Ishikawa (cell line): Measurements from ENCODE around the gene CACNA1A.

Experiments used
- CEBPB ChIP-seq: IDR thresholded peaks from 2 replicates; pipeline ENCODE4 v1.6.1; 2012
- CREB1 ChIP-seq: IDR thresholded peaks from 2 replicates; pipeline ENCODE4 v1.6.1; 2012; ENCODE audit warnings: low read depth
- EGR1 ChIP-seq: IDR thresholded peaks from 2 replicates; pipeline ENCODE4 v1.6.1; 2012
- EP300 ChIP-seq: IDR thresholded peaks from 2 replicates; pipeline ENCODE4 v1.6.1; 2012; ENCODE audit warnings: borderline replicate concordance
- FOXM1 ChIP-seq: IDR thresholded peaks from 2 replicates; pipeline ENCODE4 v1.6.1; 2012; ENCODE audit warnings: low read depth, borderline replicate concordance
- NFIC ChIP-seq: IDR thresholded peaks from 2 replicates; pipeline ENCODE4 v1.6.1; 2012
- RAD21 ChIP-seq: IDR thresholded peaks from 2 replicates; pipeline ENCODE4 v1.6.1; 2012; ENCODE audit warnings: low read depth
- TAF1 ChIP-seq: IDR thresholded peaks from 2 replicates; pipeline ENCODE4 v1.6.1; 2012; ENCODE audit warnings: low read depth, mild to moderate bottlenecking
- TCF12 ChIP-seq: IDR thresholded peaks from 2 replicates; pipeline ENCODE4 v1.6.1; 2012; ENCODE audit warnings: low read depth
- TEAD4 ChIP-seq: IDR thresholded peaks from 2 replicates; pipeline ENCODE4 v1.6.1; 2012
- YY1 ChIP-seq: IDR thresholded peaks from 2 replicates; pipeline ENCODE4 v1.6.1; 2012; ENCODE audit warnings: low read depth
- ZBTB7A ChIP-seq: IDR thresholded peaks from 2 replicates; pipeline ENCODE4 v1.6.1; 2012; ENCODE audit warnings: low read depth
- TF ChIP-seq, protein P1 (sequence below): IDR thresholded peaks from 2 replicates; pipeline ENCODE4 v1.6.1; 2012
- TF ChIP-seq, protein P2 (sequence below): IDR thresholded peaks from 2 replicates; pipeline ENCODE4 v1.6.1; 2012
- TF ChIP-seq, protein P3 (sequence below): IDR thresholded peaks from 2 replicates; pipeline ENCODE4 v1.6.1; 2012; ENCODE audit warnings: low read depth, mild to moderate bottlenecking

The CACNA1A gene

DNA sequence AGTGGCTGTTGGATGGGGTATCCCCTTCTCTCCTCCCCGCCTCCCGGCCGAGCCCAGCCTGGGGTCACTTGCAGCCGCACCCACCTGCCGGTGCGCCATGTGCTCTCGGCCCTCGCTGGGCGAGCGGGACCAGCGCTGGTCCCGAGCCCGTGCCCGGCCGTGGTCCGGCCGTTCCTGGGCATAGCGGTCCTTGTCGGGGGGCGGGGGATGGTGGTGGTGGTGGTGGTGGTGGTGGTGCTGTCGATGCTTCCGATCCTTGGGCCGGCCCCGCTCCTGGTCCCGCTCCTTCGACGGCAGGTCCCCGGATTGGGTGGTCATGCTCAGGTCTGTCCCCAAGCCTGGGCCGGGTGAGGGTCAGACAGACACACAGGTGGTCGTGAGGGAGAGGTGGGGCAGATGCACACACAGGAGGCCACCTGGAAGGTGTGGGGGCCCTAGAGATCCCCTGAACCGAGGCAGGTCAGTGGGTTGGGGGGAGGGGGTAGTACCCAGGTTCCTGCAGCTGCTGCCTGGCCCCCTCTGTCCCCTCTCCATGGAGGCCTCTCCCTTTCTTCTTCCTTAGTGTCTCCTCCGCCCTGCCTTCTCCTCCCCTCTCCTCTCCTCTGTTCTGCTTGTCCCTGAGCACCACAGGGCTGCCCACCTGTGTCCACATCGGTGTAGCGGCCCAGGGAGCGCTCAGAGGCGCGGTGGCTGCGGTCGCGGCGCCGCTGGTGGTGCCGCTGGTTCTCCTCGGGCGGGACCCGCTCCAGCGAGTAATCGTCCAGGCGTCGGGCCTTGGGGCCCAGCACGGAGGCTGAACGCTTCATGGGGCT, 297.4 kb downstream of the CACNA1A start:
- TF ChIP-seq FOXM1 (no peak), CEBPB (no peak), CREB1 (no peak), RAD21 (no peak), EP300 (no peak), TAF1 (no peak), NFIC (no peak)

DNA sequence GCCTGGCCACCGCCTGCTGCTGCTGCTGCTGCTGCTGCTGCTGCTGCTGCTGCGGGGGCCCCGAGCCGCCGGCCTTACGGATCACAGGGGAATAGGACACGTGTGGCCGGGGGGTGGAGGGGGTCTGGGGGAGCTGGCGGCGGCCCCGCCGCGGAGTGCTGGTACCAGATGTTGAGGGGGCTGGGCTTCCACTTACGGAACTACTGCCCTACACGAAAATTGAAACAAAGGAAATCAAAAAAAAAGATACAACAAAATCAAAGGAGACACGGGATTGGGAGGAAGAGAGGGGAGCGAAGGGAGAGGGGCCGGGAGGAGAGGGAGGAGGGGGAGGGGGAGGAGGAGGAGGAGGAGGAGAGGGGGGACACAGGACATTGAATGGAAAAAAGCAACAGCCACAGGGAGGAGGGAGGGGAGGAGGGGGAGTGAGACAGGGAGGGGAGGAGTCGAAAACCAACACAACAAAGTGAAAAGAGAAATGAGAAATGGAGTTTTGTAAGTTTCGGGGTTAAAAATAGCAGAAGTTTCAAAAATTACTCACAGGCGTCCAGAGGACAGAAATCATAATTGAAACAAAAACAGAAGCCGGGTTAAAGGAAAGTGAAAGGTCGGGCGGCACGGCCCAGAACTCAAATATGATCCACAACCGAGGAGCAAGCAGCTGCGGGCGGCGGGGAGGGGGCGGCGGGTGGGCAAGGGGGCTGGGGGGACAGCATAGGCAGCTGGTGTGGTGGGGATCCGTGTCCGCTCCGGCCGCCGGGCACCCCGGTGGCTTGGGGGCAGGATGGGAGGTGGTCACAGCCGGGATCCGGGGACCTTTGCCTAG, 298.2 kb downstream of the CACNA1A start:
- TF ChIP-seq ZBTB7A (no peak), CEBPB (no peak), TAF1 (no peak), RAD21 (no peak), YY1 (no peak), EP300 (no peak), EGR1 (no peak), CREB1 (no peak), NFIC (no peak), TEAD4 (no peak)
- TF ChIP-seq, protein P1, sequence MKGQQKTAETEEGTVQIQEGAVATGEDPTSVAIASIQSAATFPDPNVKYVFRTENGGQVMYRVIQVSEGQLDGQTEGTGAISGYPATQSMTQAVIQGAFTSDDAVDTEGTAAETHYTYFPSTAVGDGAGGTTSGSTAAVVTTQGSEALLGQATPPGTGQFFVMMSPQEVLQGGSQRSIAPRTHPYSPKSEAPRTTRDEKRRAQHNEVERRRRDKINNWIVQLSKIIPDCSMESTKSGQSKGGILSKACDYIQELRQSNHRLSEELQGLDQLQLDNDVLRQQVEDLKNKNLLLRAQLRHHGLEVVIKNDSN, result no peak
- TF ChIP-seq, protein P2, sequence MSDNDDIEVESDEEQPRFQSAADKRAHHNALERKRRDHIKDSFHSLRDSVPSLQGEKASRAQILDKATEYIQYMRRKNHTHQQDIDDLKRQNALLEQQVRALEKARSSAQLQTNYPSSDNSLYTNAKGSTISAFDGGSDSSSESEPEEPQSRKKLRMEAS, result no peak
- TF ChIP-seq, protein P3, sequence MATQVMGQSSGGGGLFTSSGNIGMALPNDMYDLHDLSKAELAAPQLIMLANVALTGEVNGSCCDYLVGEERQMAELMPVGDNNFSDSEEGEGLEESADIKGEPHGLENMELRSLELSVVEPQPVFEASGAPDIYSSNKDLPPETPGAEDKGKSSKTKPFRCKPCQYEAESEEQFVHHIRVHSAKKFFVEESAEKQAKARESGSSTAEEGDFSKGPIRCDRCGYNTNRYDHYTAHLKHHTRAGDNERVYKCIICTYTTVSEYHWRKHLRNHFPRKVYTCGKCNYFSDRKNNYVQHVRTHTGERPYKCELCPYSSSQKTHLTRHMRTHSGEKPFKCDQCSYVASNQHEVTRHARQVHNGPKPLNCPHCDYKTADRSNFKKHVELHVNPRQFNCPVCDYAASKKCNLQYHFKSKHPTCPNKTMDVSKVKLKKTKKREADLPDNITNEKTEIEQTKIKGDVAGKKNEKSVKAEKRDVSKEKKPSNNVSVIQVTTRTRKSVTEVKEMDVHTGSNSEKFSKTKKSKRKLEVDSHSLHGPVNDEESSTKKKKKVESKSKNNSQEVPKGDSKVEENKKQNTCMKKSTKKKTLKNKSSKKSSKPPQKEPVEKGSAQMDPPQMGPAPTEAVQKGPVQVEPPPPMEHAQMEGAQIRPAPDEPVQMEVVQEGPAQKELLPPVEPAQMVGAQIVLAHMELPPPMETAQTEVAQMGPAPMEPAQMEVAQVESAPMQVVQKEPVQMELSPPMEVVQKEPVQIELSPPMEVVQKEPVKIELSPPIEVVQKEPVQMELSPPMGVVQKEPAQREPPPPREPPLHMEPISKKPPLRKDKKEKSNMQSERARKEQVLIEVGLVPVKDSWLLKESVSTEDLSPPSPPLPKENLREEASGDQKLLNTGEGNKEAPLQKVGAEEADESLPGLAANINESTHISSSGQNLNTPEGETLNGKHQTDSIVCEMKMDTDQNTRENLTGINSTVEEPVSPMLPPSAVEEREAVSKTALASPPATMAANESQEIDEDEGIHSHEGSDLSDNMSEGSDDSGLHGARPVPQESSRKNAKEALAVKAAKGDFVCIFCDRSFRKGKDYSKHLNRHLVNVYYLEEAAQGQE, result no peak

DNA sequence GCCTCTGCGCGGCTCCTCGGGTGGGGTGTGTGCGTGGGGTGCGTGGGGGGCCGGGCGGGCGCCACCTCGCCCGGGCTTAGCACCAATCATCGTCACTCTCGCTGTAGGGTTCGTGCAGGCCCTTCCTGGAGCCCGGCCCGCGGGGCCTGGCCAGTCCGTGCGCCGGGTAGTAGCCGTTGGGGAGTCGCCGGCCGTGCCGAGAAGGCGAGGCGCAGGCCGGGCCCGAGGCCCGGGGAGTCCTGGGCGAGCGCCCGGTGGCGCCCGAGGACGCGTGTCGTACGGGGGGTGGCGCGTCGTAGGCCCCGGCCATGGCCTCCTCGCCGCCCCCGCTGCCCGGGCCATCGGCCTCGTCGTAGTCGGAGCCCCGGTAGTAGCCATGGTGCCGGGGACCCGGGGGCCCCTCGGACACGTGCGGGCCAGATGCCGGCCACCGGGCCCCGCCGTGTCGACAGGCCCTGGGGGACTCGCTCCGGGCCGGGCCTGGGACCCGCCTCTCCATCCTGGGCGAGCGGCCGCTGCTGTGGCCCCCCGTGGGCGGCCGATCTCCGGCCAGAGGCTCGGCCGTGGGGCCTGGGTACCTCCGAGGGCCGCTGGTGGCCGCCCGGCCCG, 298.9 kb downstream of the CACNA1A start:
- no peak for TF ChIP-seq YY1
- no peak for TF ChIP-seq EGR1
- TF ChIP-seq TAF1, result no peak
- TF ChIP-seq NFIC, result no peak
- TF ChIP-seq EP300, result no peak
- TF ChIP-seq TCF12, result no peak
- TF ChIP-seq ZBTB7A, result no peak

DNA sequence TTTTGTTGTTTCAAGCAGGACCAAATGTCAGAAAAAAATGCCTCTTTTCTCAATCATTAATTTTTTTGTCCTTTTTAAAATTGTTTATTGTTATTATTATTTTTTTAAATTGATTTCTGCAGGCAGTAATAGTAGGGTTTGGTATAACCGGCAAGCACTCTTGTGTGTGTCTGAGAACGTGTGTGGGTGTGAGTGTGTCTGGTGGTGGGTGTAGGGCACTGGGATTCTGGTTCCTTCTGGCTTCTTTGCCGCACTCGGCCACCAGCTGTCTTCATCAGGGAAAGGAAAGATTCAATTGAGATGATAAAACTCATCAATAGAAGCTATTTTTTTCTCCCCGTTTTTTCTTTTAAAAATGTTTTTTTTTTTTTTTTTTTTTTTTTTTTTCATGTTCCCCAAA, 299.7 kb downstream of the CACNA1A start:
- TF ChIP-seq, protein P1, result no peak
- TF ChIP-seq, protein P3, result no peak

DNA sequence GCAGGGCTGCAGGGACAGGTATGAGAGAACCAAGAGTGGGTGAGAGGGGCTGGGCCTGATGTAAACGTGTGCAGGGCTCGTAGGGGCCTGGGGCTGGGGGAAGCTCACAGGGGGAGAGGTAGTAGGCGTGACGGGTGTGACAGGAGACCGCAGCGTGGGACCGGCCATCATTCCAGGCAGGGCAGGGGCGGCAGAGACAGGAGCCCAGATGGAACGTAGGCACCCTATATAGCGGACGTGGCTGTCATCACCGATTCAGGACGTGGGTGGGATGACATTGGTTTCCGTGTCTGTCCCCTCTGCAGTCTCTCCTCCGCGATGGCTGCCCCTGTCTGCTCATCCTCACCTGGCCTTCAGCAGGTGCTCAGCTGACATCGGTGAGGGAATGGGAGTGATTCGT, 307.6 kb downstream of the CACNA1A start:
- TF ChIP-seq ZBTB7A (no peak), TEAD4 (no peak), EGR1 (no peak), TCF12 (no peak), CEBPB (no peak), TAF1 (no peak), RAD21 (no peak), NFIC (no peak), CREB1 (no peak), EP300 (no peak), FOXM1 (no peak), YY1 (no peak)
- TF ChIP-seq, protein P3, result no peak
- TF ChIP-seq, protein P1, result no peak
- TF ChIP-seq, protein P2, result no peak
